Panc1 (cell line): ENCODE measurements around the gene FAM20A. TPM values are rescaled to one million over a fixed set of nuclear protein-coding genes. Genes with fewer than 3 reads are reported as not detected.
"Not testable (repeated sequence)": the region's sequence is repeated elsewhere in the genome, so short reads cannot be mapped to it uniquely, and the experiment has no call there.

ENCODE experiments used
- ATAC-seq: fragments of 200-7000 bp; cut with Tn5 transposase; 2 replicates; pipeline ENCODE4 v1.9.1; 2020; ENCODE audit warnings: mild to moderate bottlenecking, moderate library complexity
- BruUV-seq: library from RNA; stranded (reverse); fragments of 400-500 nt; replicated peaks from 2 replicates; lab custom pipeline; 2021; lab: Mats Ljungman, UMichigan
- CTCF ChIA-PET: fragments of 300-600 bp; sonication (Branson Sonifier 250); formaldehyde crosslinking; loops from one replicate; lab custom pipeline; 2022; ENCODE audit warnings: antibody characterized with exemption; lab: Charles Lee
- POLR2A ChIA-PET: fragments of 300-600 bp; sonication (Branson Sonifier 250); formaldehyde crosslinking; loops from one replicate; lab custom pipeline; 2022; ENCODE audit warnings: antibody characterized with exemption; lab: Charles Lee
- DNase-seq: peaks from one replicate; pipeline ENCODE4 v3.0.0-alpha.2; 2010; ENCODE audit warnings: low read depth, low spot score
- H3K27ac ChIP-seq: 2 replicates; pipeline ENCODE4 v1.5.1; 2011; ENCODE audit warnings: mild to moderate bottlenecking, low read length, inconsistent platforms
- H3K27me3 ChIP-seq: fragments of 200-500 bp; sonication (Bioruptor generic); 2 replicates; pipeline ENCODE4 v1.6.0; 2014; ENCODE audit warnings: low read length, inconsistent platforms; ENCODE audit not compliant: control insufficient read depth, insufficient read depth
- H3K36me3 ChIP-seq: fragments of 200-500 bp; sonication (Bioruptor generic); 2 replicates; pipeline ENCODE4 v1.5.1; 2014; ENCODE audit warnings: inconsistent platforms, mild to moderate bottlenecking, low read length, moderate library complexity; ENCODE audit not compliant: control insufficient read depth, insufficient read depth
- H3K4me1 ChIP-seq: 2 replicates; pipeline ENCODE4 v1.5.1; 2011; ENCODE audit warnings: inconsistent platforms, mild to moderate bottlenecking, low read length, moderate library complexity; ENCODE audit not compliant: control insufficient read depth, insufficient read depth
- H3K4me3 ChIP-seq, 2 experiments: 2 replicates each; pipeline ENCODE4 v1.5.1; 2011 to 2012; ENCODE audit warnings: low read depth in 2 of 2, low read length in 2 of 2, mild to moderate bottlenecking in 2 of 2, inconsistent platforms in 1 of 2, moderate library complexity in 1 of 2
- H3K9me3 ChIP-seq: fragments of 200-500 bp; sonication (Bioruptor generic); 2 replicates; pipeline ENCODE4 v1.5.1; 2014; ENCODE audit warnings: low read depth, mild to moderate bottlenecking, inconsistent platforms, low read length, moderate library complexity; ENCODE audit not compliant: control insufficient read depth, insufficient read depth
- CTCF ChIP-seq: fragments of 450-650 bp; IDR thresholded peaks from 2 replicates; pipeline ENCODE4 v1.5.1; 2017; ENCODE audit warnings: mild to moderate bottlenecking
- POLR2AphosphoS5 ChIP-seq: IDR thresholded peaks from 2 replicates; pipeline ENCODE4 v1.6.1; 2012; ENCODE audit warnings: mild to moderate bottlenecking, low read depth, low read length, moderate library complexity
- SIN3A ChIP-seq: IDR thresholded peaks from 2 replicates; pipeline ENCODE4 v1.6.1; 2012; ENCODE audit warnings: low read depth, mild to moderate bottlenecking, low read length, moderate library complexity, borderline replicate concordance; ENCODE audit not compliant: insufficient read depth
- TCF7L2 ChIP-seq: IDR thresholded peaks from 2 replicates; pipeline ENCODE4 v1.6.1; 2011; ENCODE audit warnings: mild to moderate bottlenecking, low read depth, low read length, inconsistent platforms
- in situ Hi-C: cut with HindIII; loops from 2 replicates; pipeline ENCODE4 v1.10.0; 2016; ENCODE audit warnings: low sequenced_read_pairs, low pct_unique_long_range_greater_than_20kb
- intact Hi-C: fragments of 100-400 bp; cut with micrococcal nuclease; formaldehyde crosslinking; loops from one replicate; pipeline ENCODE4 v1.10.0; 2022; ENCODE audit not compliant: unreplicated experiment
- total RNA-seq: library from RNA; stranded (reverse); gene quantifications from one replicate; pipeline ENCODE4 v1.2.1, GENCODE V29; 2021; ENCODE audit not compliant: unreplicated experiment
- TF ChIP-seq, protein P1 (sequence below), 2 experiments: IDR thresholded peaks; 2 replicates each; pipeline ENCODE4 v1.6.1; 2011 to 2012; ENCODE audit warnings: low read depth in 2 of 2, control low read depth in 1 of 2, low read length in 1 of 2, mild to moderate bottlenecking in 1 of 2, moderate library complexity in 1 of 2; ENCODE audit not compliant: insufficient read depth in 1 of 2

The FAM20A gene
- total RNA-seq, 1 experiment from 2014 or later: 0.44 TPM

- no TSS peak for BruUV-seq
- Histone ChIP-seq H3K9me3 (no peaks in the 10 kb centered on the region), H3K36me3 (no peaks in the 10 kb centered on the region), H3K27me3 (no peaks in the 10 kb centered on the region; the same call in 1 of the 2 replicates), H3K4me1 (no peaks in the 10 kb centered on the region), H3K27ac (no peak overlapping the region), H3K4me3 (no peak overlapping the region)
- intact Hi-C loops: no loop called here
- ChIA-PET POLR2A (no interaction called here), CTCF (no interaction called here)
- ATAC-seq (no peak), DNase-seq (no peak)
- in situ Hi-C loops: no loop called here
- TF ChIP-seq CTCF (no peak), SIN3A (no peak), TCF7L2 (no peak), POLR2AphosphoS5 (no peak)
- TF ChIP-seq, protein P1, sequence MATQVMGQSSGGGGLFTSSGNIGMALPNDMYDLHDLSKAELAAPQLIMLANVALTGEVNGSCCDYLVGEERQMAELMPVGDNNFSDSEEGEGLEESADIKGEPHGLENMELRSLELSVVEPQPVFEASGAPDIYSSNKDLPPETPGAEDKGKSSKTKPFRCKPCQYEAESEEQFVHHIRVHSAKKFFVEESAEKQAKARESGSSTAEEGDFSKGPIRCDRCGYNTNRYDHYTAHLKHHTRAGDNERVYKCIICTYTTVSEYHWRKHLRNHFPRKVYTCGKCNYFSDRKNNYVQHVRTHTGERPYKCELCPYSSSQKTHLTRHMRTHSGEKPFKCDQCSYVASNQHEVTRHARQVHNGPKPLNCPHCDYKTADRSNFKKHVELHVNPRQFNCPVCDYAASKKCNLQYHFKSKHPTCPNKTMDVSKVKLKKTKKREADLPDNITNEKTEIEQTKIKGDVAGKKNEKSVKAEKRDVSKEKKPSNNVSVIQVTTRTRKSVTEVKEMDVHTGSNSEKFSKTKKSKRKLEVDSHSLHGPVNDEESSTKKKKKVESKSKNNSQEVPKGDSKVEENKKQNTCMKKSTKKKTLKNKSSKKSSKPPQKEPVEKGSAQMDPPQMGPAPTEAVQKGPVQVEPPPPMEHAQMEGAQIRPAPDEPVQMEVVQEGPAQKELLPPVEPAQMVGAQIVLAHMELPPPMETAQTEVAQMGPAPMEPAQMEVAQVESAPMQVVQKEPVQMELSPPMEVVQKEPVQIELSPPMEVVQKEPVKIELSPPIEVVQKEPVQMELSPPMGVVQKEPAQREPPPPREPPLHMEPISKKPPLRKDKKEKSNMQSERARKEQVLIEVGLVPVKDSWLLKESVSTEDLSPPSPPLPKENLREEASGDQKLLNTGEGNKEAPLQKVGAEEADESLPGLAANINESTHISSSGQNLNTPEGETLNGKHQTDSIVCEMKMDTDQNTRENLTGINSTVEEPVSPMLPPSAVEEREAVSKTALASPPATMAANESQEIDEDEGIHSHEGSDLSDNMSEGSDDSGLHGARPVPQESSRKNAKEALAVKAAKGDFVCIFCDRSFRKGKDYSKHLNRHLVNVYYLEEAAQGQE (IDR thresholded peaks at IDR 0.05; ENCODE audit: insufficient read depth in 1 of 2, low read depth in 2 of 2, low read length in 1 of 2): no peak
These were observed 16.4 kb downstream of the FAM20A start for GRCh38 chr17:68584581-68585303.

DNA sequence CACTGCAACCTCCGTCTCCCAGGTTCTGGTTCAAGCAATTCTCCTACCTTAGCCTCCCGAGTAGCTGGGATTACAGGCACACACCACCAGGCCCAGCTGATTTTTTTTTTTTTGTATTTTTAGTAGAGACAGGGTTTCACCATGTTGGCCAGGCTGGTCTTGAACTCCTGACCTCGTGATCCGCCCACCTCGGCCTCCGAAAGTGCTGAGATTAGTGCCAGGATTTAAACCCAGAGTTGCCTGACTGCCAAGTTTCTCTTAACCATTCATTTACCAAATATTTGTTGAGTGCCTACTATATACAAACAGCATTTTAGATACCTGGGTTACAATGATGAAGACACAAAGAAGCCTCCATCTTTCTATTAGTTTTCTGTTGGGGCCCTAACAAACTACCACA is 18.3 kb downstream of the FAM20A start:
- H3K27me3 ChIP-seq, DNase-seq, H3K4me1 ChIP-seq, CTCF ChIA-PET, H3K36me3 ChIP-seq, H3K4me3 ChIP-seq, POLR2A ChIA-PET, ATAC-seq, H3K27ac ChIP-seq, intact Hi-C loops, BruUV-seq, in situ Hi-C loops, H3K9me3 ChIP-seq: not testable (repeated sequence)

DNA sequence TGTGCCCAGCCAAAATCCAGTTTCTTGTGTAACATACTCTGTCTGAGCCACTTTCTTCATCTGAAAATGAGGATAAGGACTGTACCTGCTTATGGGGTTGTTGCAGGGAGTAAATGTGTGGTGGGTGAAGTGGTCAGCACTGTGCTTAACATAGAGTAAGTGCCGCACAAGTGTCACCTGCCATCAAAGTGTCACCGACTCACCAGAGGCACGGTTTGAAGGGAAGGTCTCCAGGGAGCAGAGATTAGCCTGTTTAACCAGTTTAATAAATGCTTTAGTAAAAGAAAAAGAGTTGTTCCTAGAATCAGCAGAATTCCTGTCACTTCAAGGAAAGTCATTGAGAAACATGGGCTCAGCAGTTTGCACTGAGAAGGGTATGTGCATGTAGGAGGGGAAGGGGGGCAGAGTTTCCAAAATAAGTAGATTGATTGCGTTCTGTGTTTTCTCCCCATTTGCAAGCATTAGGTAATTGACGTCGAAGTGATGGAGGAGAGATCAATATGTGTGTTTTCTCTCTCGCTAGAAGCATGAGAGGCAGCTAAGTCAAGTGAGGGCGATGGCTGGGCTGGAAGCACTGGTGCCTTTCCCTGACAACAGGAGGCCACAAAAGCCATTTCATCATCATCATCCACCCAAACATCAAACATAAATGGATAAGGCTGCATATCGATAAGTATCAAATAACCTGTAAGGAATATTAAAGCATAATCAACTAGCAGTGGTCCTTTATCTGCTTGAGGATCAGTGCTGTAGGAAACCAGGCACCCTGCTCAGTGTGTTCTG is 19.1 kb downstream of the FAM20A start:
- POLR2A ChIA-PET: no interaction called here
- CTCF ChIA-PET: no interaction called here
- no peak overlapping the region for H3K27ac ChIP-seq
- intact Hi-C loops: no loop called here
- no peaks in the 10 kb centered on the region for H3K36me3 ChIP-seq
- ATAC-seq (no peak), DNase-seq (no peak)
- no peaks in the 10 kb centered on the region for H3K4me1 ChIP-seq
- in situ Hi-C loops: no loop called here
- no peaks in the 10 kb centered on the region for H3K27me3 ChIP-seq
- H3K9me3 ChIP-seq: no peaks in the 10 kb centered on the region
- BruUV-seq: no TSS peak
- TF ChIP-seq TCF7L2 (no peak), POLR2AphosphoS5 (no peak), CTCF (no peak), SIN3A (no peak)
- TF ChIP-seq, protein P1 (IDR thresholded peaks at IDR 0.05; ENCODE audit: insufficient read depth in 1 of 2, low read depth in 2 of 2, low read length in 1 of 2): no peak
- H3K4me3 ChIP-seq: no peak overlapping the region
